GM19463 (cell line): ENCODE data around the gene C5.
"Not testable (repeated sequence)": the region's sequence is repeated elsewhere in the genome, so short reads cannot be mapped to it uniquely, and the experiment has no call there.

ENCODE experiments used
- ATAC-seq: cut with Tn5 transposase; IDR thresholded peaks from one replicate; pipeline ENCODE4 v1.9.1; 2021; ENCODE audit warnings: mild to moderate bottlenecking, moderate library complexity; ENCODE audit not compliant: unreplicated experiment

Gene C5

GRCh38 chr9:121053544-121053943 lies 3.5 kb upstream of the C5 start:
- no peak for ATAC-seq

DNA sequence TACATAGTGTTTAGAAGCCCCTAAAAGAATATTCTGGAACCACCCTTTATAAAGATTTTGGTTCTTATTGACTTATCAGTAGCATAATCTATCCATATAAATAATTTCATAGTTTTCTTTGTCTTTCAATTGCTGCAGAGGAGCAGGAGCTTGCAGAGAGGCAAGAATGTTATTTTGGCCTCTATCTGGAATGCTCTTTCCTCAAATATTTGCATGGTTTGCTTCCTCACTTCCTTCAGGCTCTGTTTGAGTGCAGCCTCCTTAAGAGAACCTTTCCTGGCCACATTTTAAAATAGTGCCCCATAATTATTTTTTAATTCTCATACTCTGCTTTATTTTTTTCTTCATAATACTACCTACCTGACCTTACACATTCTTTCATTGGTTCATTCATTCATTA lies 1.5 kb downstream of the C5 start:
- ATAC-seq, result no peak

GRCh38 chr9:121048175-121048574 lies 1.9 kb downstream of the C5 start:
- ATAC-seq, result no peak

DNA sequence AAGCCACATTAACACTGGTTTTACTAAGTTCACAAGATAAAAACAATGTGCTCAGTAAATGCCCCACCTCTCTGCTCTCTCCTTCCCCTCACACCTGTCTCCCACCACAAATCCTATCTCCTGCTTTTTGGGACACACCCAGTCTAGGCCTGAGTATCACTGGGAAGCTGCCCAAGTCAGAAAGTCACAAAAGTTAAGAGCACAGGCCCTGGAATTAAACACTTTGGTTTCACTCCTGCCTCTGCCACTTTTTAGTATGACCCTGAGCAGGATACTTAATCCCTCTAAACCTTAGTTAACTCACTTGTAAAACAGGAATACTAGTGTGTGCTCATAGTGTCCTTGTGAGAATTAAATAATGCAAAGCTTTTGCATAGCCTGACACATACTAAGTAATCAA lies 11.3 kb downstream of the C5 start:
- no peak for ATAC-seq

- no peak for ATAC-seq
These were observed 11.7 kb downstream of the C5 start for GRCh38 chr9:121038362-121038761.

DNA sequence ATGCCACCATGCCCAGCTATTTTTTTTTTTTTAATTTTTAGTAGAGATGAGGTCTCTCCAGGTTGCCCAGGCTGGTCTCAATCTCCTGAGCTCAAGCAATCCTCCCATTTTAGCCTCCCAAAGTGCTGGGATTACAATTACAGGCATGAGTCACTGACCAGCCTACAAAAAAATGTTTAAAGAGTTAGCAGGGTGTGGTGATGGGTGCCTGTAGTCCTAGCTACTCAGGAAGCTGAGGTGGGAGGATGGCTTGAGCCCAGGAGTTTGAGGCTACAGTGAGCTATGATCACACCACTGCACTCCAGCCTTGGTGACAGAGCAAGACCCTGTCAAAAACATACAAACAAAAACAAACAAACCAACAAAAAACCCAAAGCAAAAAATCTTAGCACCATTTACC lies 14.4 kb downstream of the C5 start:
- ATAC-seq, result not testable (repeated sequence)

DNA sequence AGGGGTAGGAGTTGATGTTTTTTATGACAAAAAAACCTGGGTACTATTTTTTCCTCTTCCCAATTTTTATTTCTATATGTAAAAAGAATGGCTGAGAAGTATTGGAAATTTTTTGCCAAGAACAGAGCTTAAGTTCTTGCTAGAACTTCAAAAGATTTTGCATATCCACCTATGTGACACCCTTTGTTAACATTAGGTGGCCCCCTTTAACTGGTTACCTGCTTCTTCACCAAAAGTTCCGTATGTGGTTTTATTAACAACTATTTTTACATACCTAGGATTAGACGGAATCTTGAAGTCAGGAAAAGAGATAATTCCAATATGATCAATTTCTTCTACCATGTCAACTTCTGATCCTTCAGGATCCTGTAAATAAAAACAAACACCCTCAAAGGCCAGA lies 15.5 kb downstream of the C5 start:
- ATAC-seq, result no peak

GRCh38 chr9:121029469-121029868 lies 20.6 kb downstream of the C5 start:
- ATAC-seq, result no peak

DNA sequence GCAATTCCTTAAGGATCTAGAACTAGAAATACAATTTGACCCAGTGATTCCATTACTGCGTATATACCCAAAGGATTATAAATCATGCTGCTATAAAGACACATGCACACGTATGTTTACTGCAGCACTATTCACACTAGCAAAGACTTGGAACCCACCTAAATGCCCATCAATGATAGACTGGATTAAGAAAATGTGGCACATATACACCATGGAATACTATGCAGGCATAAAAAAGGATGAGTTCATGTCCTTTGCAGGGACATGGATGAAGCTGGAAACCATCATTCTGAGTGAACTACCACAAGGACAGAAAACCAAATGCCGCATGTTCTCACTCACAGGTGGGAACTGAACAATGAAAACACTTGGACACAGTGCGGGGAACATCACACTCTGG lies 21.8 kb downstream of the C5 start:
- not testable (repeated sequence) for ATAC-seq

DNA sequence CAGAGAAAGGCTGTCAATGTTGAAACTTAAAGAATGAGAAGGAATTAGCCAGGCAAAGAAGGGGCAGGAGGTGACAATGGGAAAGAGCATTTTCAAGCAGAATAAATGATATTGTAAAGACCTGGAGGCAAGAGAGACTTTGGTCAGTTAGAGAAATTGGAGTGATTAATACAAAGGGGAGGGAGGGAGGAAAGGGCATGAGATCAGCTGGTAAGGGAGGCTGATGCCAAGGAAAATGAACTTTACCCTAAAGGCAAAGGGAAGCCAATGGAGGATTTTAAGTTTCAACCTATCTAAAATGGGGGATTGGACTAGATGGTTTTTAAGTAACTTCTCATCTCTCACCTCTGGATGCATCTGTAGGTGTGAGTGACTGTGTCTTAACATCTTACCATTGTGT lies 23.3 kb downstream of the C5 start:
- ATAC-seq, result no peak

DNA sequence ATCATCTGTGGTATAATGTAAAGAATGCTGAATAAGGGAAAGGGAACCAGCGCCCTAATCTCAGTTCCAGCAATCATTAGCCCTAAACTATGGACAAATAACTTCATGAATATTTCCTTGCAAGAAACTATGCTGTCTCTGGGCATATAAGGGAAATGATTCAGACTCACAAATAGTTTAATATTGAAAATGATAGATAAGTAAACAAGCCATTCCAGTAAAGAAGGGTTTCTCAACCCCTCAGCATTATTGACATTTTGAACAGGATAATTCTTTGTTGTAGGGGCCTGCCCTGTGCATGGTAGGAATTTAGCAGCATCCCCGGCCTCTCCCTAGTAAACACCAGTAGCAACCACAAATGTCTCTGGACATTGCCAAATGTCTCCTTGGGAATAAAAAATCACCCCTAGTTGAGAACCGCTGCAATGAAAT lies 23.8 kb downstream of the C5 start:
- ATAC-seq, result no peak

GRCh38 chr9:121024237-121024636 lies 25.8 kb downstream of the C5 start:
- ATAC-seq, result no peak

DNA sequence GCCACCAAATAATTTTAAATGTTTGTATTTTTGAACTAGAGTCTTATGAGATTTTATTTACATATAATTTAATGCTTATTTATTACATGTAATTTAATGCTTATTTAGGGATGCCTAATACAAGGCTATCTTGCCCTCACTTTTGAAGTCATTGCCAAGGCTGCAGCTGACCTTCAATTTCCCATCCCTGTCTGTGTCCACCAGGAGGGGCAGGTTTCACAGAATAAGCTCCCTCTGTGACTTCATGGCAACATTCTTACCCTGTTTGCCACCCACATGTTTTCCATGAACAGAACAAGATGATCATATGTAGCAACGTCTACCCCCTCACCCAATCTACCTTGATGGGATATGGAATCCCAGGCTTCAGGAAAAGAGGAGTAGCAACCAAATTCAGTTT lies 27.0 kb downstream of the C5 start:
- ATAC-seq, result no peak

DNA sequence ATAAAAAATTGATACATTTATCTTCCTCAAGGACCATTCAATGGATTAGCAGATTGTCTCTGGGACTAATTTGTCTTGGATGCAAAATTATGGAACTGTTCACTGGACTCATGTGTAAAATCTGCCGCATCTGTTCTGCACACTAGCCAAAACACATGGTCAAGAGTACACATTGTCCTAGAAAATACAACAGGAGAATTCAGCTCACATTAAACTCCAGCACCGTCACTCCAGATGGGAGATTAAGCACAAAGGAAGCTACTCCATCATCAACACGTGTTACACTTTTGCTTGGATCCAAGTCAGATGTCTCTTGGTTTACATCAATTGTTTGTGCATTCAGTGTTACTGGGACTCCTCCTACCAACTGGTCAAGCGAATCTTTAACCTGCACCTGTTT lies 28.8 kb downstream of the C5 start:
- no peak for ATAC-seq

DNA sequence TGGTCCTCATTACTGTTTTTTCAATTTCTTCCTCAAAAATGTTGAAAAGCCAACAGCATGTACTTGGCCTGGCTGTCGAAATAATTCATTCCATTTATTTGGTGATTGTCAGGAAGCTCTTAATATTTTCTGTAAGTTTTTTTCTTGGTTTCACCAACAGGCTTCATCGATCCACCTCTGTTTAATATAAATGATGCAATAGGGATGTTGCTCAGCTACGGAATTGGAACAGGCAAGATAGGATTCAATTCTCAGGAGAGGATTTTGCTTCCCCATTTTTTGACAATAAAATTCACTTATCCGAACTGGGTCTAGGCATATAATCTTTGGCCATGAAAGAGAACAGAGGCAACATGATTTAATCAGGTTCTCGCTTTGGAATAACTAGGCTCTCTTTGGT lies 30.8 kb downstream of the C5 start:
- ATAC-seq, result no peak

GRCh38 chr9:121013911-121014310 lies 36.2 kb downstream of the C5 start:
- ATAC-seq, result no peak

- no peak for ATAC-seq
These were observed 40.4 kb downstream of the C5 start for GRCh38 chr9:121009650-121010049.

- ATAC-seq, result no peak
These were observed 50.8 kb downstream of the C5 start for GRCh38 chr9:120999317-120999716.

- ATAC-seq, result no peak
These were observed 52.0 kb downstream of the C5 start for GRCh38 chr9:120998111-120998510.

DNA sequence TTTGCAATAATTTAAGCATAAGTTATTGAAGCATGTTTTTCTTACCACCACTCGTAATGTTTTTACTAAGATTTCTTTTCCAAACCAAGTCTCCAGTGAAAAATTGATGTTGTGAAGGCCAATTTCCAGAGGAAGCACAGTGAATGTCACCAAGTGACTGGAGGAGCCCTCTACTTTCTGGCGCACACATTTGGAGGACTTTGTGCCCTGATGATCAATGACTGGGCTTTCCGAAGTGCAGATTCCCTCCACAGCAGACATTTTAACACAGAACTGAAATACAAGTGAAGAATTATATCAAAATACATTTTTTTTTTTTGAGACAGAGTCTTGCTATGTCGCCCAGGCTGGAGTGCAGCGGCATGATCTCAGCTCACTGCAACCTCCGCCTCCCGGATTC lies 52.6 kb downstream of the C5 start:
- no peak for ATAC-seq

GRCh38 chr9:120996409-120996808 lies 53.7 kb downstream of the C5 start:
- no peak for ATAC-seq

DNA sequence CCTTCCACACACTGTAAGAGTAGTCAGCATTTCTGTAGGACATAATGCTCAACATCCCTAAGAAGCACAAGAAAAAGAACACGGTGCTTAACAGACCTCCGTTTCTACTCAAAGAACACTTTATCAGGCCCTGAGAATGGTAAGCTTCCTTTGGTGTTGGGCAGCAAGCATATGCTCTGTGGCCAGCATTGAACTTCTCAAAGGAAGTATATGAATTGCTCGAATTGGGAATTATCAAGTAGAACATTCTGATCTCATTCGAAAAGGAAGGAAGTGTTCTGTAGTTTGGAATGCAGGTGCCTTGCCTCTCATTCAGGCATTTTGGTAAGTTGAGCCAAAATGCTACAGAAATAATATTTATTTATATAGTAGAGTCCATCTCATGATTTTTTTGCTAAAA lies 61.0 kb downstream of the C5 start:
- ATAC-seq, result no peak

DNA sequence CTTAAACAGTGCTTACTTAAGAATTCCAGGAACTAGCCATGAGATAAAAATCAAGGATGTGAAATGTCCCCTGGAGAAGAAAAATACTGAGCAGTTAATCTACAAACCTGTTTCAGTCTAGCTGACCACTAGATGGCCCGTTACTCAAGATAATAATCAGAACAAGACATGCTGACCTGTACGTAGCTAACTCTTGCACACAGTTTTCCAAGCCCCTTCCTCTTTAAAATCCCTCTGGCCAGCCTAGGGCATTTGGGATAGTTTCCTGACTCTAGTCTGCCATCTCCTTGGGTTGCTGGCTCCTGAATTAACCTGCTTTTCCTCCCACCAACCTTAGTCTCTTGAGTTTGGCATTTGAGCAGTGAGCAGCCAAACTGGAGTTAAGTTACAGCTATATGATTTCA lies 64.3 kb downstream of the C5 start:
- no peak for ATAC-seq

DNA sequence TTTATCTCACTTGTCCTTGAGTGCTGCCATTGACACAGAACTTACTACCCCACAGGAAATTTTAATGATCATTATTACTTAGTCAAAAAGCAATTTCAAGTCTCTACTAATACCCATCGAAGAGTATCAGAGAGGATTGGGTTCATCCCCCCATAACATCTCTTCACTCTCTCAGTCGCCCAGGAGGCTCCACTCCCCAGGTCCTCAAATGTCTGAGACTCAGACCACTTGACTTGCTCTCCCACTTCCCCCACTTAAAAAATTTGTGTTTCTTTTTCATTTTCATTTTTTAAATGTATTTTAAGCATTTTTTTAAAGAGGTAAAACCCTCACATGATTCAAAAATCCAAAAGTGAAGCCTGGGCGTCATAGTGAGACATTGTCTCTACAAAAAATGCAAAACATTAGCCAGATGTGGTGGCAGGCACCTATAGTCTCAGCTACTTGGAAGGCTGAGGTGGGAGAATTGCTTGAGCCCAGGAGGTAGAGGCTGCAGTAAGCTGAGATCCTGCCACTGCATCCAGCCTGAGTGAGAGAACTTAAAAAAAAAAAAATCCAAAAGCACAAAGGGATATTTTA lies 66.7 kb downstream of the C5 start:
- ATAC-seq, result peak; percentile 67
